NCI-H1092 (cell line): Measurements from ENCODE around the gene NUP210.

Experiments
- DNase-seq: peaks from one replicate; lab custom pipeline; 2025; lab: John Stamatoyannopoulos, UW

NUP210 gene

DNA sequence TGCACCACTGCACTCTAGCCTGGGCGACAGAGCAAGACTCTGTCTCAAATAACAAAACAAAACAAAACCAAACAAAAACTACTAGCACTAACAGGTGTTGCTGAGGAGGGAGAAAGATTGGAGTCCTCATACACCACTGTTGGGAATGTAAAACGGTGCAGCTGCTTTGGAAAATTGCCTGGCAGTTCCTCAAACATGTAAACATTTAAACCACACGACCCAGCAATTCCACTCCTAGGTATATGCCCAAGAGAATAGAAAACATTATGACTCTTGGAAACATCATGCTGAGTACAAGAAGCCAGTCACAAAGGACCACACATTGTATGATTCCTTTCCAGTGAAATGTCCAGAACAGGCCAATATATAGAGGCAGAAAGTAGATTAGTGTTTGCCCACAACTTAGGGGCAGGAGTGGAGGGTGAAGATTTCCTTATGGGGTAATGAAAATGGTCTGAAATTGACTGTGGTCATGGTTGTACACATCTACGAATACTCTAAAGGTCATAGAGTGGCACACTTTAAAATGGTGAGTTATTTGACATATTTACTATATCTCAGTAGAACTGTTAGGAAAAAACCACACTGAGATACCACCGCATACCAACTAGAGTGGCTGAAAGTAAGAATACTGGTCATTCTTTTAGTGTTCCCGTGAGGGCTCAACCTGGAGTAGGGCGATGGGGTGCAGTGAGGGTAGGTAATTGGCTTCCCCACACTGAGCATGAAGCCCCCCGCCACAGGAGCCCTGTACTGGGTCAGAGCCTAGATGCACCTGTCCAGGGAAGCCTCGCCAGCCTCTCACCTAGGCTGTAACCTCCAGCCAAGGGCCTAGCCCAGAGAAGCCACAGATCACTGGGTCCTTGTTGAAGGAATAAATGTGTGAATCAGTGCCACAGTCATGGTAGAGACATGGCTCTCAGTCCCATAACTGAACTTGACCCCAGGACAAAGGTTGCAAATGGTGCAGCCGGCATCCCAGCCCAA lies 131.1 kb downstream of the NUP210 start:
- DNase-seq: no peak

DNA sequence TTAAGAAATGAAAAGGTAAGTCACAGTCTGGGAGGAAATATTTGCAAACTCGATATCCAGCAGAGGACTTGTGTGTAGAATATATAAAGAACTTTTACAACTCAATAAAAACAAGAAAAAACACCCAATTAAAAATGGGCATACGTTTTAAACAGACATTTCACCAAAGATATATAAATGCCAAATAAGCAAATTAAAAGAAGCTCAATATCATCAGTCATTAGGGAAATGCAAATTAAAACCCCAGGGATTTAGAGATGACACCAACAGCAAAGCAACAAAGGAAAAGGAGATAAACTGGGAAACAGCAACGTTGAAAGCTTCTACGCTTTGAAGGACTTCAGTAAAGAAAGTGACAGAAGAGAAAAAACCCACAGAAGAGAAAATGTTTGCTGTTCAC lies 132.3 kb downstream of the NUP210 start:
- DNase-seq: no peak

DNA sequence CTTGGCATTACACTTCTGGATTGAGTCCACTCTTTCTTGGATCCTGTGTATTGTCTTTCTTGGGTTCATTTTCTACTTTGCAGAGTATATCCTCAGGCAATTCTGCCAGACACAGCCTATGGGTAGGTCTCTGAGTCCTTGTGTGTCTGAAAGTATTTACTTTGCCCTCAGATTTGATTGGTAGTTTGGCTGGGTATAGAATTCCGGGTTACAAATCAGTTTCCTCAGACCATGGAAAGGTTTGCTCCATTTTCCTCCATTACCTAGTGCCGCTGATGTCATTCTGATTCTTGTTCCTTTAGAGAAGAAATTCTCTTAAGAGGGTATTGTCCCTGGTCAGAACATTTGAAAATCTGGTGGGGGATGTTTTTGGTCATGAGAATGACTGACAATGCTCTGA lies 133.2 kb downstream of the NUP210 start:
- no peak for DNase-seq

DNA sequence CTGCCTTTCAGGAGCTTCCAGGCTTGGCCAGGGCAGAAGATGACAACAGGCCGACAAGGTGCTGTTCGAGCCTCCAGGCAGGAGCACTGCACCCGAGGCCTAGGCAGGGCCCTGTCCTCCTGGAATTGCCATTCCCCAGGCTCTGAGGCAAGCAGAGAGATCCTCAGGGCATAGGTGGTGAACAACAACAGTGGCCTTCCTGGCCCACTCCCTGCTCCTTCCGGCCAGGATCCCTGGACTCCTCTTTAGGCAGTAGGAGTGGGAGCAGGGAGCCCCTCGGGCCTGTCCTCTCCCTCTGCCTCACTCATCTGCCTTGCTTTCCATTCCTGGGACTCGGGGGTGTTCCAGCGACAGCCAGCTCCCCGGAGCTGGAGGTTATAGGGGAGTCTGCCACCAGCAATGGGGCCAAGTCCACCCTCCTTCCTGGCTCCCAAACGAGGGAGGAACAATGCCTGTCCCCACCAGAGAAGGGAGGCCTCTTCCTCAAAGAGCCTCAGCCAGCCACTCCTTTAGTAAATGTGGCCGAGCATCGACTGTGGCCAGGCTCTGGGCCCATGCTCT lies 135.0 kb downstream of the NUP210 start:
- no peak for DNase-seq

DNA sequence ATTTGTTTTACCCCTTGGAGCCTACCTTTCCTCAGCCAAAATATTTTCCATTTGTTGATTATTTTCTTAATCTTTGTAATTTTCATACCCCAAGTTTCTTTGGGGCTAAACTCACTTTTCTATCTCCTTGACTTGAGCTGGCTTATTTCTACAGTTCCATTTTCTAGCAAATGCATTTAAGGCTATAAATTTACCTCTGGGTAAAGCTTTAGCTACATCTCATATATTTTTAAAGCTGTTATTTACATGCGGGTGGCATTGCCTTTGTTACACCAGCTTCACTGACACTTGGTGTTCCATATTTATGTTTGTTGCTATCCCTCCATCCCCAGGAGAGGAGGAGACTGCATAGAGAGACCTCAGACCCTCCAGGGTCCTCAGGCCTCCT lies 136.3 kb downstream of the NUP210 start:
- DNase-seq: no peak

DNA sequence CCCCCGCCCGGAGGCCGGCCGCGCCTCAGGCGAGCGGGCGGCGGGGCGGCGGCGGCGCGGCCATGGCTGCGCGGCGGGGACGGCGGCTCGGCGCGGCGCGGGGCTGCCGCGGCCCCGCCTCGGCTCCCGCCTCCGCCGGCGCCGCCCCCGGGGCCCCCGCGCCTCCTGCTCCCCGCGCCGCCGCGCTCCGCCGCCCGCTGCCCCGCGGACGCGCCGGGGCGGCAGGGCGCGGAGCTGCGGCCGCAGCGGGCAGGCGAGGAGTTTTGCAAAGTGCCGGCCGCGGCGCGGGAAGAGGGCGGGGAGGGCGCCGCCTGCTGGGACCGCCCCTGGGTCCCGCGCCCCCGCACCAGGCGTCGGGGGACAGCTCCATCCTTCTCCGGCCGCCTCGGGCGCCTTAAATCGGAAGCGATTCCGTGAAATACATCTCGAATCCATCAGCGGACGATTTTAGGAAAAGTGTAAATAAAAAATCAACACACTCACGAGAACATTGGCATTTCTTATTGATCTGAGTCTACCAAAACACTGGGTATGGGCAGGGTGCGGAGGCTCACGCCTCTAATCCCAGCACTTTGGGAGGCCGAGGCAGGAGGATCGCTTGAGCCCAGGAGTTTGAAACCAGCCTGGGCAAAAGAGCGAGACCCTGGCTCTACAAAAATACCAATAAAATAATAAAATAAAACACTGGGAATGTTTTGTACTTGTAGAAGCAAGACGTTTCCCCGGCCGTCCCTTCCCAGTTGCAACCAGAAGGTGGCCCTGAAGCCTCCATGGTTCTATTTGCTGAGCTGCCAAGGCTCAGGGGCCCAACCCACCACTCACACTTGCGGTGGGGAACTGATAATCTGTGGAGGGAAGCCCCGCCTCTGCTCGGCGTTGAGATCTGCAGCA lies 136.9 kb downstream of the NUP210 start:
- no peak for DNase-seq

DNA sequence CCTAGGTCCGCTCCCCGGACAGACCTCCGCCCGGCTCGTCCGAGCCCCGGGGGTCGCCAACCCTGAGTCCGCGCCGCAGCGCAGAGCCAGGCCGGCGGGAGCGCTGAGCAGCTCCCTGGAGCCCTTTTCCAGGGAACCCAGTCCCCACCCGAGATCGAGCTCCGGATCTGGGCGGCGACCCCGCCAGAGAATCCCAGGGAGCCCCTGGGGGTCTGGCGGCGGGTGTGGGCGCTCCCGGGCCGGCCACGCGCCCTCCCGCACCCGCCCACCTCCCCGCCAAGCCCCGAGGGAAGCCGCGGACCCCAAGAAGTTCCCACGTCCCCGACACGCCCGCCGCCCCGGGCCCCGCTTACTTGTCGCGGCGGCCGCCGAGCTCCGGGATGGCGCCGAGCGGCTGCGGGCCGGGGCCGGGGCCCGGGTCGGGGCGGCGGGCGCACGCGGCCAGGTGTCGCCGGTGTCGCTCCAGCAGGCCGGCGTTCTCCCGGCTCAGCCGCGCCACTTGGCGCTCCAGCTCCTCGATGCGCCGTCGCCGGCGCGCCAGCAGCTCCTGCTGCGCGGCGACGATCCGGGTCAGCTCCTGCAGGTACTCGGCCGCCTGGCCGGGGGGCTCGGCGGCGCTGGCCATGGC lies 137.7 kb downstream of the NUP210 start:
- no peak for DNase-seq

DNA sequence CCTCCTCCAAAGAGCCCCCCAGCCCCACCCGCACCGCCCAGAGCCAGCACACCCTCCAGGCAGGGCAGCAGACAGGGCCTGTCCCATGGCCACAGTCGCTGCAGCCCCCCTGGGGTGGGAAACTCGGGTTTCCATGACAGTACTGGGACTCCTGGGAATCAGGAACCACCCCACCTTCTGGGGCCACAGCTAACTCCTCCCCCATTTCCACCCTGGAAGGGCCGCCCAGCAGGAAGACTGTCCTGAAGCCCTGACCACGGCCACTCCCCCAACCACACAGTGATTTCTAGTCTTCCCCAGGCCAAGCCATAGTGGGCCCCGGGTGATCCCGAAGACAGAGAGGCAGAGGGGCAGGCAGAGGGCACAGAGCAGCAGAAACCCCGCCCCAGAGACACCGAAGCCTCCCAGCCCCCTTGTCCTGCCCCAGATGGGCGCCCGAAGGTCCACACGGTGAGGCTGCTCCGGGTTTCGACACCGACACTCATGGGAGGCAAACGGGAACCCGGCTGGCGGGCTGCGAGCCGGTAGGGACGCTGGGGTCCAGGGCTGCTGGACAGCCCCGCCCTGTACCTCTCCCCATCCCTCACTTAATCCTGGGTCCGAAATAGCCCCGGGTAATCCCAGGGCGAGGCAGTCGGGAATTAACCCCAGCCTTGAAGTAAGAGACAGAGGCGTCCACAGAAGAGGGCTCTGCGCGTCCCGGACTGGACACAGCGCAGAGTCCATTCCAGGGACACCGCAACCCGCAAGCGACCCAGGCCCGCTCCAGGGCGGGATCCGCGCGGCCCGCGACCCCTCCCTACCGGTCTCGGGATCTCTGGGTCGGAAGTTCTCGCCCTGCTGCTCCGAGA lies 138.4 kb downstream of the NUP210 start:
- DNase-seq: no peak

DNA sequence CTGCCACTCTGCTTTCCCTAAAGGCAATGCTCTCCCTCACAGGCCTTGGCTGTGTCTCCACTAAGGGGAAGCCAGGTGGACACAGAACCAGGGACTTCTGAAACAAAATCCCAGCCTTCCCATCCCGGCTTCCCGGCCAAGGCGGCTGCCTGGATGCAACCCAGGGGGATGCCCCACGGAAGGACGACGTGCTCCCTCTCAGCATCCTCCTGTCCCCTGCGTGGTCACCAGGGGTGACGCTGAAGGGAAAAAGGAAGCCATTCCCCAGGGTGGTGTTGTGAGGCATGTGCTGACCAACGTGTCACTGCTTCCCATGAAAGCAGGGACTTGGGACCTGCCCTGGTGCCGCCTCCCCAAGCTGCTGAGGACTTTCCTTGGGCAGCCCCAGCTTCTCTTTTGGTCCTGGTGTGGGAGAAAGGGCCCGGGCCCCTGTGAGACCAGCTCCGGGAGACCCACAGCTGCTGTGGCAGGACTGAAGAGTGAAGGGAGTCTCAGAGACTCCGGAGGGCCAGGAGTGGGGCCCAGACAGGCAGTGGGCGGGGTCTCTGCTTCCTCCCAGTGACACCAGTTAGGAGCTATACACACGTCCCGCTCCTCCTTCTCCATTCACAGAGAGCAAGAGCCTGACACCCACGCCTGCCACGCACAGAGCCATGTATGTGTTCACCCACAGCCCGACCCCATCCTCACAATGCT lies 139.2 kb downstream of the NUP210 start:
- DNase-seq: no peak

DNA sequence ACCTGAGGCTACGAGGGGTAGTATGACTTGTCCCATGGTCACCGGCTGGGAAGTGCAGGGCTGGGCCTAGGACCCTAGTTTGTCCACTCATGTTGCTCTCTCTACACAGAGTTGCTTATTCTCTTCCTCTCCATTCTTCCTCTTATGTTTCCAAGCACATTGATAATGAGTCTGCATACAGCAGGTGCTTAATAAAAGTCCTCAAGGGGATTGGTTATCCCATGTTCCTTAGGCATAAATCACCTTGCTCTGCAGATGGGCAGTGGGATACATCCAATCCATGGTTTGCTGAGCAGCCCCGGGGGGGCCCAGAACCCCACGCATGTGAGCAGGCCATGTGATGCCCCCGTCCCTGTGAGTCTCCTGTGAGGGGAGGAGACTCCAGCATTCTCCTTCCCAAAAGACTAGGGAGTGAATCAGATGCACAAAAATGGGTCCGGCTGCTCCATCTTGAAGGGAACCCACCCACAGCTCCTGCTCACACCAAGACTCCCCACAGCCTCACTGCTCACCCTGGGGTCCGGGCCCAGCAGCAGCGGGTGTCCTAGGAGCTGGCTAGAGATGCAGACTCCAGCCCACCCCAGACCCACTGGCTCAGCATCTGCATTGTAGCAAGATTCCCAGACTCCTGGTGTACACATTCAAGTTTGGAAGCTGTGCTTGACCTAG lies 139.9 kb downstream of the NUP210 start:
- no peak for DNase-seq

DNA sequence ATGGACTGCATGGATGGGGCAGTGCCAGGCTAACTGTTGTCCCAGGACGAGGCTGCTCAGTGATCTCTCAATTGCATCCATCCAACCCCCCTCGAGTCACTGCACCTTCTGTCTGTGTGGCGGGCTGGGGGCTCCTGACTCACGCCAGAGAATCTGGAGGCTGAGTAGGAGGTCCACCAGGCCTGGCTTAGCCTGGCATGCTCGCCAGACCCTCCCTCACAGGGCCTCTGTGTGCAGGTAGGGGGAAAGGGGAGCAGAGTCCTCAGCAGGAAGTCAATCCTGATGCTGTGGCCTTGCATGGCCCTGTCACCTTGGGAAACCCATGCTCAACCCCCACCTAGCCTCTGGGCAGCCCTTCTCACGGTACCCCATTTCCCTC lies 140.6 kb downstream of the NUP210 start:
- DNase-seq: no peak

DNA sequence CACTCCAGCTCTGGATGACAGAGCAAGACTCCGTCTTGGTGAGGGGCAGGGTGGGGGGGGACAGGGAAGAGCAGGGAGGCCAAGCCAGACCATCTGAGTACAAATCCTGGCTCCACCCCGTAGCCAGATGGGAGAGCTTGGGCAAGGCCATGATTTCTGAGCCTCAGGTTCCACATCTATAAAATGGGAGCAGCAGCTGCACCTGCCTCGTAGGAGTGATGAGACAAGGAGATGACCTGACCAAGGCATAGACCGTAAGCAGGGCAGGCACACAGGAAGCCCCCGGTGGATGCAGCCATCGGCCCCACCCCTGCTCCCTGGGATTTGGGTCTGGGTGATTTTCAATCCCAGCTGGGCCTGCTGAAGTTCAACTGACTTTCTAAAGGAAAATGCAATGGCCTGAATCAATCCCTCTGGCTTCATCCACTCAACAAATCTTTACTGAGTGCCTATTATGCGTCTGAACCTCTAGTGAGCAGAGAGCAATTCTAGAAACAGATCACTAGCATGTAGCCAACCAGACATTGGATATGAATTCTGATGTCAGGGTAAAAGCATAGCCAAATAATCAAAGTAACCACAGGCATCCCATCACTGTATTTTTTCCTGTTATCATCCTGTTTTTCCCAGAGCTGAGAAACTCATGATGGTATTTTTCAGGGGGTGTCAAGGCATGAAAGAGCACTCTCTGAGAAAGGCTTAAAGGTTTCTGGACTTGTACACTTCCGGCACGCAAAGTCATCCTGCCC lies 141.2 kb downstream of the NUP210 start:
- no peak for DNase-seq

DNA sequence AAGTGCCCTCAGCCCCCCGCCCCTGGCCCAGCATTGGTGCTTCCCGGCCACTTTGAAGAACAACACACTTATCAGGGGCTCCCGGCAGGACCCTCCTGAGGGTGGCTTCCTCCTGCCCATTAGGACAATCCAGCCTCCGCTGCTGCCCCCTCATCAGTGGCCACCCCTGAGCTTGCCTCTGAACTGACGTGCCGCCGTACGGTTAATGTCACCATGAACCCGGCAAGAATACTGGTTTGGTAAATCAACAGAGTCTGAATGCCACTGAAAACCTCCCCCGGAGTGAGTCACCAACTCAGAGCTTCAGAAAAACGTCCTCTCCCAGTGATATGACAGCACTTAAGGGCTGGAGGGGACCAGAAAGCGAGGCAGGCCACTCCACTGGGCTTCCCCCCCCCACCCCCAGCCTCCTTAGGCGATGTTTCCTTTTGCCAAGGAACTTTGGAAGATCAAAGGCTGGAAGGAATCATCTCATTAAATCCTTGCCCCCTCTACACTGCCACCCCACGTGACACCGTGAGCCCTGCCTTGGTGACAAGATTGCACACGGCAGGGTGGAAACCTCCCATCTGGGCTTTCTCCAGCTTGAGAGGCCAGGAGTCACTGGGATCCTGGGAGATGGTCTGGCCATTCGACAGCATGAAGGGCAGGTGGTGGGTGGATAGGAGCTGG lies 142.1 kb downstream of the NUP210 start:
- no peak for DNase-seq

DNA sequence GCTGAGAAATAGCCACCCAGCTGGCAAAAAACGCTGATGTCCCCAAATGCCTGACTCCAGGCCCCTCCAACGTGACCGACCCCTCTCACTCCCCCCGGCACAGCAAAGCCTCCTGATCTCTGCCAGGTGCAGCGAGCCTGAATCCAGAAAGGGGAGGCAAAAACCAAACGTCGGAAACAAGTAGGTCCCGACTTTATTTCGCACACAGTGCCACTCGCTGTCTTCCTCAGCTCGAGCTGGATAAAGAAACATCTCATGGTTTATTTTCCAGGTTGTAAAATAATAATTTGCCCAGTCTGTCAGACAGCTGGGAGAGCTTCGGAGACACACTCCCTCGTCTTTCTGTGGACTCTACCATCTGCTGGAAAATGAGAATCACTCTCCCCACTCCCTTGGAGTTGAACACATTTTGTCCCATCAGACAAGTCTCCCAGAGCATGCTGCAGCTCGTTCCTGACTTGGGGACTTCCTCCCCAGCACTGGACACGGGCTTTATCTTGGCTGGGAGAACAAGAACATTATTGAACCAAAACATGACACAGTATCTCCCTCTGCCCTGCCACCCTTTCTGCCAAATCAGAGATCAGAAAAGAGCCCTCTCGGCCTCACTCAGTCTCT lies 142.8 kb downstream of the NUP210 start:
- no peak for DNase-seq

DNA sequence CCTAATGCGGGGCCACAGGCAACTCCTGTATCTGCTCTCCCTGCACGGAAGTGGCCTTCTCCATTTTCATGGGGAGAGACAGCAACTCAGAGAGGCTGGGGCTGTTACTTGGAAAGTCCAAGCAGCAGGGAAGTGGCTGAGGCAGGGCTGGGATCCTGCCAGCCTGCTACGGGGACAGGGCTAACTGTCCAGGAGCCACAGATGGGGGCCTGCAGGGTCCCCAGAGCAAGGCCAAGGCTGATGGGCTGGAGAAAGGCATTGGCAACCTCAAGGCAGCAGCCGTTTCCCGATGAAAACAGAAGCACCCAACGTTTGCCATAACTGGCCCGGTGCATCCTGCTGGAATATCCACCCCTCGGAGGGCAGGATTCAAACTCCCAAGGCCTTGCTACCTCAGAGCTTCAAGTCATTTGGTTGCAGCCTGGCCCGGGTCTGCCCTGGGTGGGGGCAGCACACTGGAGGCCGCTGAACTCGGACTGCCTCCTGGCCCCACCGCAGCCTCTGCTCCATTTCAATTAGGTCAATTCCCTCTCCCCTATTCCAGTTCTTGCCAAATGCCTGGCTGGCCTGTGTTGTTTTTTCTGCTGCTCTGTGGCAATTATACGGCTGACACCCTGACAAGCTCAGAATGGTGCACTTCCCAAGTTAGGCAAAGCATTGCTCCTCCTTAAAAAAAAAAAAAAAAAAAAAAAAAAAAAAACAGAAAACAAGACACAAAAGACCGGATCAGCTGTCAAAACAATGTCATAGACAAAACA lies 143.5 kb downstream of the NUP210 start:
- DNase-seq: no peak

DNA sequence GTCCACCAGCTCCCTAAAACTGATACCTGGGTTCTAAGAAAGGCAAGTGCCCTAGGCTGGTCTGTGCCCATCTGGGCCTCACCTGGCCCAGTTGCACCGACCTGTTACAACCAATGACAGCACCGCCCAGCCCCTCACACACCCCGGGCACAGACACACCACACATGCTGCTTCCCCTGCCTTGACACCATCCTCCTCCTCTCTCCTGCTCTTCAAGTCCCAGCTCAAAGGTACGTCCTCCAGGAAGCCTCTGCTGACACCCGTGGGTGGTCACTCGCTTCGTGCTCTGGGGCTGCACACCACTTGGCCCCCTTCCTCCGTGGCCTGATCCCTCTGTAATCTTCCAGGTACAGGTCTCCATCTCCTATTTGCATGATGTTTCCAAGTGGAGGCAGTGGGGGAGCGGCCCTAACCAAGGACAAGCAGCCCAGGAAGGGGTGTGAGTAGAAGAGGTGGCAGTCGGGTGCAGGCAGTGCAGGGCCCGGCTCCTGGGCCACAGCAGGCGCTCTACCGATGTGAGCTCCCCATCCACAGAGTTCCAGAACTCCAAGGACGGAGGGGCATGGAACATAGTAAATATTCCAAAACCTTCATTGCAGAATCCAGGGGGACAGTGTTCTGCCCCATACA lies 144.6 kb downstream of the NUP210 start:
- no peak for DNase-seq
